Peyer's patch (tissue), 4 donors: ENCODE data around the gene OR51D1. TPM values are rescaled to one million over a fixed set of nuclear protein-coding genes. Genes with fewer than 3 reads are reported as not detected.

ENCODE experiments used
- DNase-seq, 3 donors: peaks; one replicate each; pipeline ENCODE4 v3.0.0-alpha.2; 2017 to 2019
- H3K27ac ChIP-seq, 4 donors: fragments of 200-600 bp; sonication (generic); one replicate each; pipeline ENCODE4 v1.5.1; 2016 to 2019
- H3K27me3 ChIP-seq, 2 donors: fragments of 200-600 bp; sonication (generic); one replicate each; pipeline ENCODE4 v1.5.1; 2019
- H3K36me3 ChIP-seq, 3 donors: fragments of 200-600 bp; sonication (generic); one replicate each; pipeline ENCODE4 v1.5.1; 2016 to 2019
- H3K4me1 ChIP-seq, 4 donors: fragments of 200-600 bp; sonication (generic); one replicate each; pipeline ENCODE4 v1.5.1; 2016 to 2019
- H3K4me3 ChIP-seq, 4 donors: fragments of 200-600 bp; sonication (generic); 1 replicate in 3 of 4; 2 replicates in 1 of 4; pipeline ENCODE4 v1.5.1; 2016 to 2019; ENCODE audit warnings: mild to moderate bottlenecking in 1 of 4
- H3K9me3 ChIP-seq, 4 donors: fragments of 200-600 bp; sonication (generic); one replicate each; pipeline ENCODE4 v1.5.1; 2016 to 2019; ENCODE audit warnings: mild to moderate bottlenecking in 1 of 4
- CTCF ChIP-seq, 6 experiments: fragments of 450-650 bp in 4 of 6; fragments of 200-600 bp in 2 of 6; sonication (generic) in 1 of 6; IDR thresholded peaks; one replicate each; pipeline ENCODE4 v1.5.1; 2017 to 2019; ENCODE audit warnings: antibody characterized with exemption in 6 of 6, mild to moderate bottlenecking in 3 of 6, moderate library complexity in 1 of 6
- POLR2A ChIP-seq, 2 donors: fragments of 450-650 bp; IDR thresholded peaks; one replicate each; pipeline ENCODE4 v1.5.1; 2017; ENCODE audit warnings: antibody characterized with exemption in 2 of 2, mild to moderate bottlenecking in 2 of 2, moderate library complexity in 2 of 2
- total RNA-seq, 4 donors: library from RNA; depleted of rRNA; stranded (reverse); fragments of >200 nt; gene quantifications; one replicate each; pipeline ENCODE4 v1.1.0, GENCODE V29; 2016

The OR51D1 gene
- total RNA-seq, 4 donors from 2014 or later, result not detected

GRCh38 chr11:4664786-4665185 is 27.5 kb downstream of the OR51D1 start:
- Histone ChIP-seq H3K4me3 (no peak overlapping the region), H3K27ac (no peak overlapping the region), H3K36me3 (no peaks in the 10 kb centered on the region), H3K9me3 (no peaks in the 10 kb centered on the region), H3K27me3 (no peaks in the 10 kb centered on the region), H3K4me1 (no peaks in the 10 kb centered on the region)
- no peak for DNase-seq
- TF ChIP-seq POLR2A (IDR thresholded peaks at IDR 0.05) (no peak), CTCF (IDR thresholded peaks at IDR 0.05) (no peak)

- H3K4me3 ChIP-seq, result no peak overlapping the region
- H3K27ac ChIP-seq, result no peak overlapping the region
- no peak for TF ChIP-seq POLR2A (IDR thresholded peaks at IDR 0.05)
- TF ChIP-seq CTCF (IDR thresholded peaks at IDR 0.05), result no peak
- no peaks in the 10 kb centered on the region for H3K27me3 ChIP-seq
- no peak for DNase-seq
- no peaks in the 10 kb centered on the region for H3K36me3 ChIP-seq
- H3K4me1 ChIP-seq, result no peaks in the 10 kb centered on the region
- no peaks in the 10 kb centered on the region for H3K9me3 ChIP-seq
Measured at GRCh38 chr11:4665424-4665823, 28.1 kb downstream of the OR51D1 start.

- no peak overlapping the region for H3K27ac ChIP-seq
- TF ChIP-seq CTCF (IDR thresholded peaks at IDR 0.05), result no peak
- no peak for TF ChIP-seq POLR2A (IDR thresholded peaks at IDR 0.05)
Measured at GRCh38 chr11:4671741-4672140, 34.5 kb downstream of the OR51D1 start.

GRCh38 chr11:4672470-4672869 is 35.2 kb downstream of the OR51D1 start:
- H3K27ac ChIP-seq, result no peak overlapping the region
- DNase-seq, result no peak
- no peaks in the 10 kb centered on the region for H3K27me3 ChIP-seq
- no peak overlapping the region for H3K4me3 ChIP-seq
- no peaks in the 10 kb centered on the region for H3K9me3 ChIP-seq
- H3K36me3 ChIP-seq, result no peaks in the 10 kb centered on the region
- H3K4me1 ChIP-seq, result no peaks in the 10 kb centered on the region
- no peak for TF ChIP-seq CTCF (IDR thresholded peaks at IDR 0.05)
- TF ChIP-seq POLR2A (IDR thresholded peaks at IDR 0.05), result no peak

More at GRCh38 chr11:4671741-4672140, 34.5 kb downstream of the OR51D1 start:
- Histone ChIP-seq H3K36me3 (no peaks in the 10 kb centered on the region), H3K9me3 (no peaks in the 10 kb centered on the region), H3K27me3 (no peaks in the 10 kb centered on the region), H3K4me1 (no peaks in the 10 kb centered on the region), H3K4me3 (no peak overlapping the region)
- DNase-seq, result no peak

GRCh38 chr11:4673781-4674180 is 36.5 kb downstream of the OR51D1 start:
- Histone ChIP-seq H3K27ac (no peak overlapping the region), H3K36me3 (no peaks in the 10 kb centered on the region), H3K4me3 (no peak overlapping the region), H3K9me3 (no peaks in the 10 kb centered on the region), H3K4me1 (no peaks in the 10 kb centered on the region), H3K27me3 (no peaks in the 10 kb centered on the region)
- no peak for TF ChIP-seq POLR2A (IDR thresholded peaks at IDR 0.05)
- TF ChIP-seq CTCF (IDR thresholded peaks at IDR 0.05), result no peak
- DNase-seq, result no peak

- Histone ChIP-seq H3K27ac (no peak overlapping the region), H3K36me3 (no peaks in the 10 kb centered on the region), H3K4me3 (no peak overlapping the region), H3K4me1 (no peaks in the 10 kb centered on the region), H3K9me3 (no peaks in the 10 kb centered on the region), H3K27me3 (no peaks in the 10 kb centered on the region)
- TF ChIP-seq POLR2A (IDR thresholded peaks at IDR 0.05) (no peak), CTCF (IDR thresholded peaks at IDR 0.05) (no peak)
- no peak for DNase-seq
Measured at GRCh38 chr11:4677948-4678347, 40.7 kb downstream of the OR51D1 start.
